HCT116 (cell line): ENCODE measurements around the gene GLMP.

Experiments
- CTCF ChIP-seq, 3 experiments: fragments of 200-600 bp in 1 of 3; sonication (generic) in 1 of 3; IDR thresholded peaks in 2 of 3; conservative IDR thresholded peaks in 1 of 3; 2 replicates each; pipeline ENCODE4 v1.5.1; 2012 to 2017; ENCODE audit warnings: low read depth in 2 of 3, low read length in 2 of 3, antibody characterized with exemption in 1 of 3, borderline replicate concordance in 1 of 3, control low read depth in 1 of 3, mild to moderate bottlenecking in 1 of 3, mixed read lengths in 1 of 3, mixed run types in 1 of 3, moderate library complexity in 1 of 3; ENCODE audit not compliant: insufficient read depth in 1 of 3
- EZH2 ChIP-seq: fragments of 200-600 bp; sonication (generic); IDR thresholded peaks from 2 replicates; pipeline ENCODE4 v1.6.1; 2017; ENCODE audit warnings: antibody characterized with exemption, mixed run types
- POLR2A ChIP-seq: IDR thresholded peaks from 2 replicates; pipeline ENCODE4 v1.7.0; 2011; ENCODE audit warnings: borderline replicate concordance; ENCODE audit not compliant: insufficient read depth, insufficient read length; ENCODE audit errors: extremely low read depth
- SRF ChIP-seq: IDR thresholded peaks from 2 replicates; pipeline ENCODE4 v1.6.1; 2012; ENCODE audit warnings: low read depth

DNA sequence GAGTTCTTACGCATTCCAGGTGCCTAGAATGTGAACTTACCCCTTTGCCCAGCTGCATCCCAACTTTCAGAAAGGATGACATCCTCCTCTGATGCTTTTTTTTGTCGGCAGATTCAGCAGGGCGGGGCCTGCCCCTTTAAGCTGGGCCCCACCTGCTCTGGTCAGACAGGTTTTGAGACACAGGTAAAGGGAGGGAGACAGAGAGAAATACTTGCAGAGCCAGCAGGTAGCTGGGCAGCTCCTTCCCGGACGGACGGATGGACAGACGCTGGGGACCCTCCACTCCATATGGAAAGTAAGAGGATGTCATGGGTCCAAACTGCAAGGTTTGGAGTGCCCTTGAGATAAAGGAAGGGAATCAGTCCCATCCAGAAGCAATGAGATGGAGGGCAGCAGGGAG, 11.4 kb downstream of the GLMP start, which contains the start of gene TMEM79:
- TF ChIP-seq SRF = no peak
- no peak for TF ChIP-seq CTCF (IDR thresholded peaks at IDR 0.05 in 2 of 3, conservative IDR thresholded peaks at IDR 0.05 in 1 of 3; ENCODE audit: borderline replicate concordance in 1 of 3, insufficient read depth in 1 of 3, low read depth in 2 of 3, low read length in 2 of 3)
- no peak for TF ChIP-seq EZH2
- no peak for TF ChIP-seq POLR2A
